HG03280 (cell line): Measurements from ENCODE around the gene ACOT4.
"Not testable (repeated sequence)": the region's sequence is repeated elsewhere in the genome, so short reads cannot be mapped to it uniquely, and the experiment has no call there.

Experiments used
- ATAC-seq: cut with Tn5 transposase; IDR thresholded peaks from one replicate; pipeline ENCODE4 v1.9.1; 2021; ENCODE audit warnings: mild to moderate bottlenecking, moderate library complexity; ENCODE audit not compliant: unreplicated experiment

ACOT4 gene, protein sequence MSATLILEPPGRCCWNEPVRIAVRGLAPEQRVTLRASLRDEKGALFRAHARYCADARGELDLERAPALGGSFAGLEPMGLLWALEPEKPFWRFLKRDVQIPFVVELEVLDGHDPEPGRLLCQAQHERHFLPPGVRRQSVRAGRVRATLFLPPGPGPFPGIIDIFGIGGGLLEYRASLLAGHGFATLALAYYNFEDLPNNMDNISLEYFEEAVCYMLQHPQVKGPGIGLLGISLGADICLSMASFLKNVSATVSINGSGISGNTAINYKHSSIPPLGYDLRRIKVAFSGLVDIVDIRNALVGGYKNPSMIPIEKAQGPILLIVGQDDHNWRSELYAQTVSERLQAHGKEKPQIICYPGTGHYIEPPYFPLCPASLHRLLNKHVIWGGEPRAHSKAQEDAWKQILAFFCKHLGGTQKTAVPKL

GRCh38 chr14:73591690-73592449 is at the start of gene ACOT4:
ACOT4 (plus strand) TSS chr14:73591873; CDS start chr14:73591960, 87 bp downstream.
- ATAC-seq, result peak; percentile 59

GRCh38 chr14:73542961-73543360 is 48.7 kb upstream of the ACOT4 start:
- ATAC-seq, result not testable (repeated sequence)

GRCh38 chr14:73545353-73545752 is 46.3 kb upstream of the ACOT4 start:
- not testable (repeated sequence) for ATAC-seq

DNA sequence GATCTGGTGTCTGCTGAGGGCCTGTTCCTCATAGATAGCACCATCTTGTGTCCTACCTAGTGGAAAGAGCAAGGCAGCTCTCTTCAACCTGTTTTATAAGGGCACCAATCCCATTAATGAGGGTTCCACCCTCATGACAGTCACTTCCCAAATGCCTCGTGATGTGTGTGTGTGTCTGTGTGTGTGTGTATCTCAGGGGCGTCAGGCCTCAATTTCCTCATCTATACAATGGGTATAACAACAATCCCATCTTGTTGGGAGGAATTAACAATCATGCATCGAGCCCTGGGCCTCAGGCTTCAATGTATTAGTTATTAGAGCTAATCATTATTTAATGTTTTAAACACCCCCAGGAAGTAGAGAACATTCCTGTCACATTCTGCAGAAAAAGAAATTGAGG is 42.6 kb upstream of the ACOT4 start:
- not testable (repeated sequence) for ATAC-seq

DNA sequence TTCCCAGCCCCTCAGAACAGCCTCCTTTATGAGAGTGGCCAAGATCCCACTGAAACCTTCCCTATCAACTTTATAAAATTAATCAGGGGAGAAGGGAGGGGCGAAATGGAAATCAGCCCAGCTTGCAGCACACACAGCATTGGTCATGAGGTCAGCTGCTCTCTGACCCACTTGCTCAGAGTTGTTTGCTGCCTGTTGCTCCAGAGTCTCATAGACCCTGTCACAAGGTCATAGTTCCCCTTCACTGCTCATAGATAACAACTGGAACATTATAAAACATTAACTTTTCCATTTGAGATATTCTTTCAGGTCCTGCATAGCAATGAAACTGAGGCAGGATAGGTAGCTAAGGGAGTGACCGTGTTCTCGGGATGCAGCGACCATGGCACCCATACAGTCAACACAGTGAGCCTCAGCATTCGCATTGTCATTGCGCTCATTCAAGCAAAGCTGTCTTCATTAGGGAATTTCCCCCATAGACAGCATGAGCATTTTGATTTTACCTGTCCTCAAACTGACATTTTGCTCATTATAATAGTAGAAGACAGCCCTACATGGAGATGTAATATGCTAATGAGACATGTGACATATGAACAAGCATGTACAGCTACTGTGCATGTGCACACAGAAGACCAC is 41.7 kb upstream of the ACOT4 start:
- ATAC-seq, result not testable (repeated sequence)

DNA sequence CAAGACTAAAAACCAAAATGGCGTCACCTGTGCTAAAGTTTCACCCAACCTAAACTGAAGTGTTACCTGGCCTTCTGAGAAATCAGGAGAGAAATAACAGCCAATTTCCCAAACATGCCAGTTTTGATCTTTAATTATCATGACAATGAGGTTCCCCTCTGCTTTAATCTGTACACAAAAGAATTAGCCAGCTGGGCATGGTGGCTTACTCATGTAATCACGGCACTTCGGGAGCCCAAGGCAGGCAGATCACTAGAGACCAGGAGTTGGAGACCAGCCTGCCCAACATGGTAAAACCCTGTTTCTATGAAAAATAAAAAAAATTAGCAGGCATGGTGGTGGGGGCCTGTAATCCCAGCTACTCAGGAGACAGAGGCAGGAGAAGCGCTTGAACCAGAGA is 37.8 kb upstream of the ACOT4 start:
- no peak for ATAC-seq

DNA sequence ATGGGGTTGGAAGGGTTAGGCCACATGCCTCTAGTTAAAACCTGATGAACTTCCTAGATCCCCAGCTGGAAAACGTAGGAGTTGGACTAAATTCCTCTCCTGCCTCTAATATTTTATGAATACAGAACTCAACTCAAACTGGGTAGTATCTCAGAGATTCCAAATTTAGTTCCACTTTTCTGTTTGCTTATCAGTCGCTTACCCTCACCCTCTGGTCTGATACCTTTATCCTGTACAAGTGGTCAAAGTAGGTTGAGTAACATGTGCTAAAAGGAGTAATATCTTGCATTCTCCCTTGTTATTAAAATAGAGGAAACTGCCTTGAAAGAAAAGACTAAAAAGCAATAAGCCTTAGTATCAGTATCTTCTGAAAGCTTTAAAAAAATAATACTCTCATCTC is 34.5 kb upstream of the ACOT4 start:
- ATAC-seq, result not testable (repeated sequence)

DNA sequence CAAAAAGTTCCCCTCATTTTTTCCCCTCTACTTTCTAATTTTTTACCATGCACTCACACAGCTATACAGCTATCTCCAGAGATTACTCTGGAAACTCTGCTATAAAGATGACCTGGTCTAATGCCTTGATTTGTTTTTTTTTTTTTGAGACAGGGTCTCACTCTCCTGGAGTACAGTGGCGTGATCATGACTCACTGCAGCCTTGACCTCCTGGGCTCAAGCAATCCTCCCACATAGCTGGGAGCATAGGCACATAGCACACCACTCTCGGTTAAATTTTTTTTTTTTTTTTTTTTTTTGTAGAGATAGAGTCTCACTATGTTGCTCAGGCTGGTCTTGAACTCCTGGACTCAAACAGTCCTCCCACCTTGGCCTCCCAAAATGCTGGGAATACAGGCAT is 33.4 kb upstream of the ACOT4 start:
- ATAC-seq, result not testable (repeated sequence)

DNA sequence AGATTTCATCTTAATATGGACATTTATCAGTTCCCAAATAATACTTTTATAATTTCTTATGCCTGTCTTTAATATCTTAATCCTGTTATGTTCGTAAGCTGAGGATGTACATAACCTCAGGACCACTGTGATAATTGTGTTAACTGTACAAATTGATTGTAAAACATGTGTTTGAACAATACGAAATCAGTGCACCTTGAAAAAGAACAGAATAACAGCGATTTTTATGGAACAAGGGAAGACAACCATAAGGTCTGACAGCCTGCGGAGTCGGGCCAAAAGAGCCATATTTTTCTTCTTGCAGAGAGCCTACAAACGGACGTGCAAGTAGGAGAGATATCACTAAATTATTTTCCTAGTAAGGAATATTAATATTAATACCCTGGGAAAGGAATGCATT is 29.4 kb upstream of the ACOT4 start:
- not testable (repeated sequence) for ATAC-seq

GRCh38 chr14:73562696-73563095 is 29.0 kb upstream of the ACOT4 start:
- ATAC-seq, result not testable (repeated sequence)

- ATAC-seq, result not testable (repeated sequence)
Observed at GRCh38 chr14:73566431-73566830, 25.2 kb upstream of the ACOT4 start.

GRCh38 chr14:73566935-73567334 is 24.7 kb upstream of the ACOT4 start:
- ATAC-seq, result not testable (repeated sequence)

DNA sequence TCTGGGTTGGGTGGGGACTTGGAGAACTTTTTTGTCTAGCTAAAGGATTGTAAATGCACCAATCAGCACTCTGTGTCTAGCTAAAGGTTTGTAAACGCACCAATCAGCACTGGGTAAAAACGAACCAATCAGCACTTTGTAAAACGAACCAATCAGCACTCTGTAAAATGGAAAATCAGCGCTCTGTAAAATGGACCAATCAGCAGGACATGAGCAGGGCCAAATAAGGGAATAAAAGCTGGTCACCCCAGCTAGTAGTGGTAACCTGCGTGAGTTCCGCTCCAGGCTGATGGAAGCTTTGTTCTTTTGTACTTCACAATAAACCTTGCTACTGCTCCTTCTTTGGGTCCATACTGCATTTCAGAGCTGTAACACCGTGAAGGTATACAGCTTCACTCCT is 24.3 kb upstream of the ACOT4 start:
- no peak for ATAC-seq

- no peak for ATAC-seq
Observed at GRCh38 chr14:73567951-73568885, 23.5 kb upstream of the ACOT4 start.

- ATAC-seq, result not testable (repeated sequence)
Observed at GRCh38 chr14:73568886-73569184, 22.8 kb upstream of the ACOT4 start.

DNA sequence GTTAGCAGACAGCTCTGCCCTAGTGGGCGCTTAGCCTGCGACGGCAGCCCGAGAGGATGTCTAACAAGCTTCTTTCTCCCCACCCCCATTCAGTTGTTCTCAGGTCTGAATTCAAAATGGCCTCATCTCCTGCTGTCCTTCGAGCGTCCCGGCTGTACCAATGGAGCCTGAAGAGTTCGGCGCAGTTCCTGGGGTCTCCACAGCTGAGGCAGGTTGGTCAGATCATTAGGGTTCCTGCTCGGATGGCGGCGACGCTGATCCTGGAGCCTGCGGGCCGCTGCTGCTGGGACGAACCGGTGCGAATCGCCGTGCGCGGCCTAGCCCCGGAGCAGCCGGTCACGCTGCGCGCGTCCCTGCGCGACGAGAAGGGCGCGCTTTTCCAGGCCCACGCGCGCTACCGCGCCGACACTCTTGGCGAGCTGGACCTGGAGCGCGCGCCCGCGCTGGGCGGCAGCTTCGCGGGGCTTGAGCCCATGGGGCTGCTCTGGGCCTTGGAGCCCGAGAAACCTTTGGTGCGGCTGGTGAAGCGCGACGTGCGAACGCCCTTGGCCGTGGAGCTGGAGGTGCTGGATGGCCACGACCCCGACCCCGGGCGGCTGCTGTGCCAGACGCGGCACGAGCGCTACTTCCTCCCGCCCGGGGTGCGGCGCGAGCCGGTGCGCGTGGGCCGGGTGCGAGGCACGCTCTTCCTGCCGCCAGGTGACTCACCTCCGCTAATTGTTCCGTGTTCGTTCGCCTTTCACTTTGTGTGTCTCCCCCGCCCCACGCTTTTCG is 22.3 kb upstream of the ACOT4 start, which contains the start of gene ACOT2:
TSS of gene ACOT2 (plus strand) at position 29 of the 774 bp plus-strand sequence. CDS start at position 57, 28 bp downstream.
- peak; percentile 61 for ATAC-seq

DNA sequence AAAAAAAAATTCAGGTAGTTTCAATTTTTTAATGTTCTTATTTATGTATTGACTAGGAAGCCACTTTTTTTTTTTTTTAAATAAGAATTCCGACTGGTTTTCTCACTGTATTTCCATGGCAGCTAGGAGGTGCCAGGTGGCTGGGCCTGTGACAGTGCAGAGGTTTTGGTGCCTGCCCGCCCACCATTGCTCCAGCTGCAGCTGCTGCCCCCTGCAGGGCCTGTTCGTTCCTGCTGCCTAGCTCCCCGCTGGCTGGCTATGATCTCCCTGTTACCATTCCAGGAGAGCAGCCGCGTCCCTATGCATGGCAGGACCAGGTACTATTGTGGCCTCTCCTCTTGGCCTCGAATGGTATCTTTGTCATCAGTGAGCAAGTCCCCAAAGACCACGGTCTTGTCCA is 20.8 kb upstream of the ACOT4 start:
- ATAC-seq, result peak; percentile 57

DNA sequence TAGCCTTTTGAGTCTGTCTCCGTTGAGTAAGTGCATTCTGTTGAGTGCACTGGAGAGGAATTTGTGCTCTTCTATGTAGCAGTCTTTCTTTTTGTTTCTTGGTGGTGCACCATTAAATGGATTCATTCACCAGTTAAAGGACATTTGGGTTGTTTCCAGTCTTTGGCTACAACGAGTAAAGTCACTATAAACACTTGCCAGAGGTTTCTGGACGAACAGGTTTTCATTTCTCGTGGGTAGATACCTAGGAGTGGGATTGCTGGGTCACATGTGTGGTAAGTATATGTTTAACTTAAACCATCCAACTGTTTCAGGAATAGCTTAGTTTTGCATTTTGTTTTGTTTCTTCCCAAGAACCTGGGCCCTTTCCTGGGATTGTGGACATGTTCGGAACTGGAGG is 18.6 kb upstream of the ACOT4 start:
- not testable (repeated sequence) for ATAC-seq

DNA sequence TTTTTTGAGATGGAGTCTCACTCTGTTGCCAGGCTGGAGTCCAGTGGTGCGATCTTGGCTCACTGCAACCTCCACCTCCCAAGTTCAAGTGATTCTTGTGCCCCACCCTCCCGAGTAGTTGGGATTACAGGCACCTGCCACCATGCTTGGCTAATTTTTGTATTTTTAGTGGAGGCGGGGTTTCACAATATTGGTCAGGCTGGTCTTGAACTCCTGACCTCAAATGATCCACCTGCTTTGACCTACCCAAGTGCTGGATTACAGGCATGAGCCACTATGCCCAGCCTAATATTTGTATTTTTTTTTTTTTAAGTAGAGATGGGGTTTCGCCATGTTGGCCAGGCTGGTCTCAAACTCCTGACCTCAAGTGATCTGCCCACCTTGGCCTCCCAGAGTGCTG is 17.9 kb upstream of the ACOT4 start:
- not testable (repeated sequence) for ATAC-seq

DNA sequence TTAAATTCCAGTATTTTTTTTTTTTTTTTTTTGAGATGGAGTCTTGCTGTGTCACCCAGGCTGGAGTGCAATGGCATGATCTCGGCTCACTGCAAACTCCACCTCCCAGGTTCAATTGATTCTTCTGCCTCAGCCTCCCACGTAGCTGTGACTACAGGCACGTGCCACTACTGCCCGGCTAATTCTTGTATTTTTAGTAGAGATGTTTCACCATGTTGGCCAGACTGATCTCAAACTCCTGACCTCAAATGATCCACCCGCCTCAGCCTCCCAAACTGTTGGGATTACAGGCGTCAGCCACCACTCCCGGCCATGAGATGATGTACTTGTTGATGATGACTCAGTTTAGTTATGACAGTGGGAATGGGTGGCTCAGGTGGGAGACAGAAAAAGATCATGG is 17.4 kb upstream of the ACOT4 start:
- ATAC-seq, result not testable (repeated sequence)
